ENCODE measurements around the gene VEGFB. TPM values are rescaled to one million over a fixed set of nuclear protein-coding genes. Genes with fewer than 3 reads are reported as not detected.

Gene VEGFB
- total RNA-seq, 6 experiments from 2014 or later = 7.5 to 33.2 (median 16.6) TPM

GRCh38 chr11:64241241-64241490 is 6.8 kb downstream of the VEGFB start:
- intact Hi-C loops (cut with DNase I) = no loop called here
- Histone ChIP-seq H3K27ac (peak overlapping the region; percentile 96 to 98 (median 97)), H3K9me3 (no peaks in the 10 kb centered on the region), H3K4me1 (peaks cover 0 to 36% (median 12%) of the 10 kb centered on the region in 4 donors), H3K36me3 (peaks cover 0 to 5% (median 2%) of the 10 kb centered on the region in 4 donors), H3K4me3 (peak overlapping the region; percentile 93 to 98 (median 98)), H3K27me3 (no peaks in the 10 kb centered on the region)
- no peak for TF ChIP-seq POLR2A (IDR thresholded peaks at IDR 0.05)
- no peak for TF ChIP-seq CTCF (IDR thresholded peaks at IDR 0.05)
- ATAC-seq (peak; percentile 76 to 90 (median 84)), DNase-seq (peak in 2 of 3 donors; percentile 100)
- 0% methylated on average over 17 of the region's 24 CpGs for WGBS (ENCODE audit: insufficient coverage, low coverage, low lambda C conversion rate, missing lambda C conversion rate)

GRCh38 chr11:64241491-64242374 is 7.3 kb downstream of the VEGFB start:
- Histone ChIP-seq H3K27me3 (no peaks in the 10 kb centered on the region), H3K27ac (peak overlapping the region; percentile 60 to 97 (median 90)), H3K4me3 (peak overlapping the region; percentile 93 to 98 (median 98)), H3K9me3 (no peaks in the 10 kb centered on the region), H3K36me3 (peaks cover 0 to 5% (median 2%) of the 10 kb centered on the region in 4 donors), H3K4me1 (peaks cover 0 to 36% (median 12%) of the 10 kb centered on the region in 4 donors)
- intact Hi-C loops (cut with DNase I) = no loop called here
- peak in 2 of 3 donors; percentile 80 to 100 for DNase-seq
- peak; percentile 39 for TF ChIP-seq POLR2A (IDR thresholded peaks at IDR 0.05)
- no peak for TF ChIP-seq CTCF (IDR thresholded peaks at IDR 0.05)
- WGBS (ENCODE audit: insufficient coverage, low coverage, low lambda C conversion rate, missing lambda C conversion rate) = 0% methylated on average over 16 of the region's 63 CpGs
- ATAC-seq = peak; percentile 1 to 6 (median 4)

GRCh38 chr11:64243236-64243854 is 9.0 kb downstream of the VEGFB start:
- no peak overlapping the region for H3K4me3 ChIP-seq
- no peaks in the 10 kb centered on the region for H3K9me3 ChIP-seq
- no peak for ATAC-seq
- no peaks in the 10 kb centered on the region for H3K27me3 ChIP-seq
- H3K27ac ChIP-seq = no peak overlapping the region
- TF ChIP-seq POLR2A (IDR thresholded peaks at IDR 0.05) = no peak
- TF ChIP-seq CTCF (IDR thresholded peaks at IDR 0.05) = no peak
- 80% methylated on average over 1 of the region's 8 CpGs for WGBS (ENCODE audit: insufficient coverage, low coverage, low lambda C conversion rate, missing lambda C conversion rate)
- peaks cover 0 to 28% (median 10%) of the 10 kb centered on the region in 4 donors for H3K4me1 ChIP-seq
- H3K36me3 ChIP-seq = peaks cover 0 to 5% (median 2%) of the 10 kb centered on the region in 4 donors
- intact Hi-C loops (cut with DNase I) = no loop called here
- DNase-seq = no peak

- DNase-seq (no peak), ATAC-seq (no peak)
- H3K36me3 ChIP-seq = peaks cover 0 to 5% (median 2%) of the 10 kb centered on the region in 4 donors
- H3K9me3 ChIP-seq = no peaks in the 10 kb centered on the region
- intact Hi-C loops (cut with DNase I) = no loop called here
- 61% methylated on average over 2 of the region's 5 CpGs for WGBS (ENCODE audit: insufficient coverage, low coverage, low lambda C conversion rate, missing lambda C conversion rate)
- TF ChIP-seq POLR2A (IDR thresholded peaks at IDR 0.05) (no peak), CTCF (IDR thresholded peaks at IDR 0.05) (no peak)
- H3K27ac ChIP-seq = no peak overlapping the region
- H3K4me3 ChIP-seq = no peak overlapping the region
- H3K27me3 ChIP-seq = no peaks in the 10 kb centered on the region
- peaks cover 0 to 26% (median 10%) of the 10 kb centered on the region in 4 donors for H3K4me1 ChIP-seq
These were observed 9.7 kb downstream of the VEGFB start for GRCh38 chr11:64244107-64244506.
